ENCODE results near the gene FBXL2. TPM values are rescaled to one million over a fixed set of nuclear protein-coding genes. Genes with fewer than 3 reads are reported as not detected.

FBXL2 gene
- total RNA-seq, 6 experiments from 2014 or later, result 8.1 to 12.2 (median 10.3) TPM

GRCh38 chr3:33315826-33316225, 38.6 kb downstream of the FBXL2 start:
- no peak for TF ChIP-seq CTCF (IDR thresholded peaks at IDR 0.05)

DNA sequence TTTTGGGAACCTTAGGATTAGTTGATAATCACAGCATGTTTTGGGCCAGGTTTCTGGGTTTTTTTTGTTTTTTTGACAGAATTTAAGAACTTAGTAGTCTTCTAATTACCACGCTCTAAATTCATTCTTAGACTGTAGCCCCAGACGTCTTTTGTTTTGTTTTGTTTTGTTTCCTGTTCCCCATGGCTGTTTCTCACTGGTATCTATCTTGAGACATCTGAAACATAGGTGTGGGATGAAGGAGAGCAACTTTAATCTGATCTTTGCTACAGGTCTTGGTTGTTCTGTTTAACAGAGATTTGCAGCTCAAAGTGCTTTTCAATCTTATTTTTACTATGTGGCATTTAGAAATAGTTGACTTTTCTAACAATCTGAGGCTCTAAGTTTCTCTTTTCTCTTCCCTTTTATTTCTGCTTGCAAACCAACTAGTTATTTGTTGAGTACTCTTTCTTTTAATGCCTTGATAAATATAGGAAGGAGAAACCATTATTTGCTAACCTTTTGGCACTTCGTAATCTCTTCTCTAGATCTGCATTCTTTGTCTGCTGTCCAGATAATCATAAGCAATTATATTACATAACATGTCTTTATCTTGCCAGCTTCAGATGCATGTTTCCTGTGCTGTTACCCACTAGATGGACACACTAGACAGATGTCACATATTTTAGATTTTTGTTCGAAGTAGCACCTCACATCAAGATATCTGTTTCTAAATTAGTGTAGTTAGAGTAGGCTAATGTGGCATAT, 40.9 kb downstream of the FBXL2 start:
- no peaks in the 10 kb centered on the region for H3K9me3 Mint-ChIP-seq

More at GRCh38 chr3:33315826-33316225, 38.6 kb downstream of the FBXL2 start:
- Mint-ChIP-seq H3K4me1 (ENCODE audit: low read depth) (peaks cover 74% of the 10 kb centered on the region), H3K36me3 (ENCODE audit: low read depth) (peaks cover 23% of the 10 kb centered on the region), H3K4me3 (peak overlapping the region; percentile 37; the same call in 1 of the 2 replicates), H3K27me3 (ENCODE audit: insufficient read depth) (peaks cover 3% of the 10 kb centered on the region), H3K27ac (peak overlapping the region; percentile 43), H3K9me3 (peaks cover 4% of the 10 kb centered on the region; the same call in 1 of the 2 replicates)
- DNase-seq, result peak; percentile 15

DNA sequence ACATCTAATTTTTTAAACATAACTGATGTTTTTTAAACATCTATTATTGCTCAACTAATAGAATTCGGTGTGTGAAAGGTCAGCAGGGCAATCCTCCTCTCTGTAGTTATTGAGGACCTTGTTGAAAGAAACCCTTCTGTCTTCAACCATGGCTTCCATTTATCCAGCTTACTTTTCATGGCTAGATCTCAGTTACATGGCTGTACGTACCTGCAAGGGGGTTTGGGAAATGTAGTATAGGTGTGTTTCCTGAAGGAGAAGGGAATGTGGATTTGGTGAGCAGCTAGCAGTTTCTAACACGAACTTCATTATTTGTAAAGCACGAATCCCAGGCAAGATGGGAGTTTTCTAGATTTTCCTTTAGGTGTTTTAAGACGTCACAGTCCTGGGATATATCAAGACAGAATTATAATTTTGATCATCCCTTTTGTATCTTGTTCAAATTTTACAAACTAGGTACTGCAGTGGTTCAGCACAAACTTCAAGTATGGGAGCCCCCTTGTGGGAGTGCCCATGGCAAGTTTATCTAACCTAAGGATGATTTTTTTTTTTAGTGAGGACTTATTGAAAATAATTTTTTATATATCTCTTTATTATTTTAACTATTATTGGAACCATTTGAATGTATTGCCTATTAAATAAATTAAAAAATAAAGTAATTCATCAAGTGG, 41.6 kb downstream of the FBXL2 start:
- DNase-seq, result no peak

More for the DNA sequence above, 40.9 kb downstream of the FBXL2 start:
- peaks cover 80% of the 10 kb centered on the region for H3K4me1 Mint-ChIP-seq (ENCODE audit: low read depth)
- H3K4me3 Mint-ChIP-seq, result peak overlapping the region; percentile 13; the same call in 1 of the 2 replicates
- TF ChIP-seq CTCF (IDR thresholded peaks at IDR 0.05), result no peak
- H3K36me3 Mint-ChIP-seq (ENCODE audit: low read depth), result peaks cover 13% of the 10 kb centered on the region; the same call in 1 of the 2 replicates
- no peak for DNase-seq
- no peaks in the 10 kb centered on the region; the same call in 1 of the 2 replicates for H3K27me3 Mint-ChIP-seq (ENCODE audit: insufficient read depth)
- H3K27ac Mint-ChIP-seq, result peak overlapping the region; percentile 35; the same call in 1 of the 2 replicates

GRCh38 chr3:33322412-33322811, 45.2 kb downstream of the FBXL2 start:
- no peak for DNase-seq
- H3K27me3 Mint-ChIP-seq (ENCODE audit: insufficient read depth), result no peaks in the 10 kb centered on the region
- peak overlapping the region; percentile 20; the same call in 1 of the 2 replicates for H3K27ac Mint-ChIP-seq
- H3K9me3 Mint-ChIP-seq, result no peaks in the 10 kb centered on the region; the same call in 1 of the 2 replicates
- H3K4me1 Mint-ChIP-seq (ENCODE audit: low read depth), result peaks cover 47% of the 10 kb centered on the region
- H3K36me3 Mint-ChIP-seq (ENCODE audit: low read depth), result peaks cover 28% of the 10 kb centered on the region
- no peak for TF ChIP-seq CTCF (IDR thresholded peaks at IDR 0.05)
- no peak overlapping the region for H3K4me3 Mint-ChIP-seq

More for the DNA sequence above, 41.6 kb downstream of the FBXL2 start:
- peaks cover 80% of the 10 kb centered on the region for H3K4me1 Mint-ChIP-seq (ENCODE audit: low read depth)
- peak; percentile 62 for TF ChIP-seq CTCF (IDR thresholded peaks at IDR 0.05)
- no peak overlapping the region for H3K4me3 Mint-ChIP-seq
- no peaks in the 10 kb centered on the region; the same call in 1 of the 2 replicates for H3K9me3 Mint-ChIP-seq
- no peak overlapping the region for H3K27ac Mint-ChIP-seq
- peaks cover 18% of the 10 kb centered on the region for H3K36me3 Mint-ChIP-seq (ENCODE audit: low read depth)
- no peaks in the 10 kb centered on the region for H3K27me3 Mint-ChIP-seq (ENCODE audit: insufficient read depth)

GRCh38 chr3:33331414-33331813, 54.2 kb downstream of the FBXL2 start:
- Mint-ChIP-seq H3K27ac (no peak overlapping the region), H3K4me1 (ENCODE audit: low read depth) (peaks cover 19% of the 10 kb centered on the region), H3K36me3 (ENCODE audit: low read depth) (peaks cover 30% of the 10 kb centered on the region), H3K27me3 (ENCODE audit: insufficient read depth) (peaks cover 2% of the 10 kb centered on the region; the same call in 1 of the 2 replicates), H3K9me3 (peaks cover 16% of the 10 kb centered on the region), H3K4me3 (no peak overlapping the region)
- DNase-seq, result no peak
- no peak for TF ChIP-seq CTCF (IDR thresholded peaks at IDR 0.05)

Data from HFFc6 (cell line).